Upper lobe of left lung (tissue), 4 donors: Measurements from ENCODE around the gene ATP8B1.

Source experiments
- CTCF ChIP-seq, 6 experiments: fragments of 450-650 bp in 4 of 6; fragments of 200-600 bp in 2 of 6; sonication (generic) in 2 of 6; IDR thresholded peaks; one replicate each; pipeline ENCODE4 v1.5.1; 2016 to 2019; ENCODE audit warnings: antibody characterized with exemption in 6 of 6
- EP300 ChIP-seq, 4 donors: sonication (generic); formaldehyde crosslinking; IDR thresholded peaks; one replicate each; pipeline ENCODE4 v1.5.1; 2017; ENCODE audit warnings: antibody characterized with exemption in 4 of 4, control low read depth in 2 of 4
- POLR2A ChIP-seq, 4 donors: fragments of 450-650 bp; IDR thresholded peaks; one replicate each; pipeline ENCODE4 v1.5.1; 2016 to 2017; ENCODE audit warnings: antibody characterized with exemption in 4 of 4, mild to moderate bottlenecking in 2 of 4
- POLR2AphosphoS5 ChIP-seq, 2 donors: sonication (generic); formaldehyde crosslinking; IDR thresholded peaks; one replicate each; pipeline ENCODE4 v1.5.1; 2017; ENCODE audit warnings: antibody characterized with exemption in 2 of 2

GRCh38 chr18:57835904-57836303, 32.8 kb upstream of the ATP8B1 start:
- TF ChIP-seq POLR2A (IDR thresholded peaks at IDR 0.05) (no peak), CTCF (IDR thresholded peaks at IDR 0.05) (no peak), EP300 (IDR thresholded peaks at IDR 0.05) (no peak), POLR2AphosphoS5 (IDR thresholded peaks at IDR 0.05) (no peak)
